Adrenal gland (tissue), 12 donors: ENCODE results near the gene PRKCQ. TPM values are rescaled to one million over a fixed set of nuclear protein-coding genes. Genes with fewer than 3 reads are reported as not detected.

ENCODE experiments used
- DNase-seq, 7 donors: peaks; one replicate each; pipeline ENCODE4 v3.0.0-alpha.2; 2019 to 2020
- H3K27ac ChIP-seq, 5 donors: fragments of 200-600 bp; sonication (generic) in 4 of 5; 1 replicate in 3 of 5; 2 replicates in 2 of 5; pipeline versions ENCODE4 v1.5.1 to v1.8.0; 2016 to 2020; ENCODE audit warnings: mild to moderate bottlenecking in 1 of 5
- H3K27me3 ChIP-seq: fragments of 200-600 bp; 2 replicates; pipeline ENCODE4 v1.8.0; 2021
- H3K36me3 ChIP-seq, 2 donors: fragments of 200-600 bp; replicated peaks in 1 of 2; 1 replicate in 1 of 2; 2 replicates in 1 of 2; pipeline versions ENCODE4 v1.5.1 to v1.8.0; 2018 to 2022
- H3K4me1 ChIP-seq, 2 donors: fragments of 200-600 bp; replicated peaks in 1 of 2; 1 replicate in 1 of 2; 2 replicates in 1 of 2; pipeline versions ENCODE4 v1.5.1 to v1.8.0; 2018 to 2021
- H3K4me3 ChIP-seq, 4 donors: fragments of 200-600 bp; sonication (generic) in 3 of 4; one replicate each; pipeline ENCODE4 v1.5.1; 2016 to 2018
- H3K9me3 ChIP-seq, 3 donors: fragments of 200-600 bp; sonication (generic) in 1 of 3; replicated peaks in 1 of 3; 1 replicate in 2 of 3; 2 replicates in 1 of 3; pipeline versions ENCODE4 v1.5.1 to v1.8.0; 2016 to 2021
- CTCF ChIP-seq, 6 experiments: fragments of 450-650 bp in 4 of 6; fragments of 200-600 bp in 2 of 6; sonication (generic) in 1 of 6; IDR thresholded peaks; 1 replicate in 5 of 6; 2 replicates in 1 of 6; pipeline versions ENCODE4 v1.5.1 to v1.8.0; 2016 to 2021; ENCODE audit warnings: antibody characterized with exemption in 6 of 6, mild to moderate bottlenecking in 2 of 6, moderate library complexity in 1 of 6
- POLR2A ChIP-seq, 2 donors: fragments of 450-650 bp; IDR thresholded peaks; one replicate each; pipeline ENCODE4 v1.6.1; 2017; ENCODE audit warnings: antibody characterized with exemption in 2 of 2, mild to moderate bottlenecking in 2 of 2, moderate library complexity in 1 of 2
- WGBS, 4 donors: extraction: QIAGEN DNeasy Blood & Tissue Kit in 2 of 4; methylation state at CpG; one replicate each; pipeline versions ENCODE4 v1.1.5 to v1.1.7; 2013 to 2017; 5-methylcytosine and 5-hydroxymethylcytosine counted together
- intact Hi-C, 2 donors: fragments of 100-400 bp; cut with DNase I; formaldehyde crosslinking; loops; one replicate each; pipeline versions ENCODE4 v1.14.1 to v1.15.0; 2022 to 2023
- polyA plus RNA-seq, 3 donors: library from polyadenylated mRNA; stranded (reverse); fragments of 200-250 nt in 2 of 3; fragments of 350-450 nt in 1 of 3; fragmentation: Illumina TruSeq in 1 of 3; extraction: RNeasy Lipid Tissue Mini Kit (QIAGEN cat#74804) in 1 of 3; gene quantifications; one replicate each; pipeline ENCODE4 v1.2.3, GENCODE V29; 2013 to 2014
- total RNA-seq, 9 donors: library from RNA; depleted of rRNA in 4 of 9; stranded (reverse); fragments of >200 nt in 4 of 9; fragments of 120-200 nt in 1 of 9; fragmentation: NEBNext Ultra II Directional in 1 of 9; extraction: Animal tissue kit (Norgen Biotek cat#: 25700) in 1 of 9; gene quantifications; one replicate each; pipeline versions ENCODE4 v1.1.0 to v1.2.4, GENCODE V29; 2013 to 2023
- donor health status: healthy with polysubstance abuse.
- donor health status: Bipolar disorder and iron deficiency.
- donor health status: DM: yes; HTN: yes; CAD: no.
- donor health status: DM: no; HTN: no; CAD: no.
- donor health status: DM: no; HTN: no; CAD: no.
- donor health status: DM: yes; HTN: yes; CAD: no.

Gene PRKCQ
- total and polyA plus RNA-seq, 12 donors = 0.39 to 1.6 (median 0.68) TPM

GRCh38 chr10:6591668-6592067 is 11.6 kb upstream of the PRKCQ start:
- Histone ChIP-seq H3K27me3 (no peaks in the 10 kb centered on the region), H3K4me1 (no peaks in the 10 kb centered on the region), H3K27ac (no peak overlapping the region), H3K9me3 (no peaks in the 10 kb centered on the region), H3K36me3 (no peaks in the 10 kb centered on the region), H3K4me3 (no peak overlapping the region)
- intact Hi-C loops = no loop called here
- DNase-seq = no peak
- 59 to 77% (median 67%) methylated on average over 2 of the region's 2 CpGs for WGBS, 4 donors
- TF ChIP-seq POLR2A (IDR thresholded peaks at IDR 0.05) = no peak
- no peak for TF ChIP-seq CTCF (IDR thresholded peaks at IDR 0.05)

- TF ChIP-seq POLR2A (IDR thresholded peaks at IDR 0.05) (no peak), CTCF (IDR thresholded peaks at IDR 0.05) (no peak)
- Histone ChIP-seq H3K9me3 (no peaks in the 10 kb centered on the region), H3K4me3 (no peak overlapping the region), H3K27me3 (no peaks in the 10 kb centered on the region), H3K27ac (no peak overlapping the region), H3K36me3 (no peaks in the 10 kb centered on the region), H3K4me1 (no peaks in the 10 kb centered on the region)
- no peak for DNase-seq
- intact Hi-C loops = no loop called here
- WGBS, 4 donors = 86 to 96% (median 93%) methylated on average over 4 of the region's 4 CpGs
These were observed 10.0 kb upstream of the PRKCQ start for GRCh38 chr10:6590100-6590499.

GRCh38 chr10:6589287-6590094 is 9.4 kb upstream of the PRKCQ start:
- no peak for TF ChIP-seq CTCF (IDR thresholded peaks at IDR 0.05)
- TF ChIP-seq POLR2A (IDR thresholded peaks at IDR 0.05) = no peak
- H3K27ac ChIP-seq = no peak overlapping the region
- no peaks in the 10 kb centered on the region for H3K36me3 ChIP-seq
- no peak for DNase-seq
- no peaks in the 10 kb centered on the region for H3K4me1 ChIP-seq
- intact Hi-C loops = no loop called here
- WGBS, 4 donors = 73 to 83% (median 77%) methylated on average over 11 of the region's 11 CpGs
- no peaks in the 10 kb centered on the region for H3K27me3 ChIP-seq
- no peak overlapping the region for H3K4me3 ChIP-seq
- H3K9me3 ChIP-seq = no peaks in the 10 kb centered on the region

- Histone ChIP-seq H3K4me3 (no peak overlapping the region), H3K9me3 (no peaks in the 10 kb centered on the region), H3K36me3 (no peaks in the 10 kb centered on the region), H3K27ac (no peak overlapping the region), H3K4me1 (no peaks in the 10 kb centered on the region), H3K27me3 (no peaks in the 10 kb centered on the region)
- intact Hi-C loops = no loop called here
- no peak for DNase-seq
- TF ChIP-seq POLR2A (IDR thresholded peaks at IDR 0.05) = no peak
- TF ChIP-seq CTCF (IDR thresholded peaks at IDR 0.05) = no peak
- 88 to 91% (median 89%) methylated on average over 3 of the region's 3 CpGs for WGBS, 4 donors
These were observed 8.8 kb upstream of the PRKCQ start for GRCh38 chr10:6588845-6589244.
